ENCODE measurements around the gene TERF2IP.

TERF2IP gene

DNA sequence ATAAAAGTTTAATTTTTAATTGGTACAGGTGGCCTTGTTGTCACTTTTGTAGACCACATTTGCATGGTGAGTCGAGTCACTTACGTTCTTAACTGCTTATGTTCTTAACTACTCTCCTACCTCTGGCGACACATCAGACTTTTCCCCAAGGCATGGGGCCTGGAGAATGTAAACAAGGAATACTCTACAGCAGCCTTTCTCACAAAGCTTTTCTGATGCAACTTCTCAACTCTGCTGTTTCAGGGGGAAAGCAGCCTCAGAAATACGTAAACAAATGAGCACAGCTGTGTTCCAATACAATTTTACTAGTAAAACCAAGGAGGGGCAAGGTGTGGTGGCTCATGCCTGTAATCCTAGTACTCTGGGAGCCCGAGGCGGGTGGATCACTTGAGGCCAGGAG, 7.0 kb upstream of the TERF2IP start:
- DNase-seq, result no peak

DNA sequence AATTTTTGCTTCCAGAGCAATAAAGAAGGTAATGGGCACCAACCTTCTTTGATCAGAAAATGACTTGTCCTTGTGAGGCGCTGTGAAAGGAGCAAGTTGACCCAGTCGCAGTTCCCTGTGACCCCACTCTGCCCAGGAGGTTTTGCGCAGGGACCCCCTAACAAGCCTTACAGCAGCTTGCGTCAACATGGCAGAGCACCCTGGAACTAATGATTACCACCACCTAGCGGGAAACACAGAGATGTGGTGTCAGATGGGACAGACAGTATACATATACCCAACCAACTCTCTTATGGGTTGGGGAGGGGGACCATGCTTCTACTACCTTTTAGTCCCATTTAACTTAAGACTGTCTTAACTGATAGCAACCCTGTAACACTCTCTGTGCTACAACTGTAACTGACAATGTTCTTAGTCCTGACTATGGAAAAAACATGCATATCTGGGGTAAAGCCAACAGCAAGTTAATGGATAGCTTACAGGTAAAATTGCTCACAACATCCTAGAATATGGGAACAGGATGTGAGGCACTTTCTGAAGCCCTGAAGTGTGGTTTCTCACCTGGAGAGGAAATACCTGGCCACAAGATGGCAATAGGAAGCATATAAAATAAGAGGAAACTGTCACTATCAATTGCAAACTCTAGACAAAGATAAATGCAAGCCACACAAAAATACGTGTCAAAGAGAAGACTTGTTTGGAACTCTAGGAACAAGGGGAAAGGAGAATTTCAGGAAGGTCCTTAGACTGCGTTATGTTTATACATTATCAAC, 3.1 kb upstream of the TERF2IP start:
- DNase-seq, result no peak

- DNase-seq, result no peak
These were observed 471 bp upstream of the TERF2IP start for GRCh38 chr16:75647112-75647491.

GRCh38 chr16:75648265-75649076, 898 bp downstream of the TERF2IP start:
- peak; percentile 55 for DNase-seq

DNA sequence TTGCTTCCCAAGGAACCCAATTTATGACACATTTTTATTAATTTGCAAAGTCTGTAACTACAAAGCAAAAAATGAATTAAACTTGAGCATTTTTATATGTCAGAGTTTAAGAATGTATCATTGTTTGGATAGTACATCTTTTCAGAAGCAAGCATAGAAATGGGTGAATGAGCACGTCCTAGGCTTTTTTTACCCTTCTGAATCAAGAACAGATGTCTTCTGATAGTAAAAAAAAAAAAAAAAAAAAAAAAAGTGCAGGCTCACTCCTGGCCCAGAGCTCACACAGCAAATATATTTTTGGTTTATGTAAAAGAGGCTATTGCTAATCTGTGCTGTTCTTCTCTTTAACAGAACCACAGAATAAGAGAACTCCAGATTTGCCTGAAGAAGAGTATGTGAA, 6.3 kb downstream of the TERF2IP start:
- no peak for DNase-seq

- DNase-seq, result no peak
These were observed 10.6 kb downstream of the TERF2IP start for GRCh38 chr16:75658175-75658574.

DNA sequence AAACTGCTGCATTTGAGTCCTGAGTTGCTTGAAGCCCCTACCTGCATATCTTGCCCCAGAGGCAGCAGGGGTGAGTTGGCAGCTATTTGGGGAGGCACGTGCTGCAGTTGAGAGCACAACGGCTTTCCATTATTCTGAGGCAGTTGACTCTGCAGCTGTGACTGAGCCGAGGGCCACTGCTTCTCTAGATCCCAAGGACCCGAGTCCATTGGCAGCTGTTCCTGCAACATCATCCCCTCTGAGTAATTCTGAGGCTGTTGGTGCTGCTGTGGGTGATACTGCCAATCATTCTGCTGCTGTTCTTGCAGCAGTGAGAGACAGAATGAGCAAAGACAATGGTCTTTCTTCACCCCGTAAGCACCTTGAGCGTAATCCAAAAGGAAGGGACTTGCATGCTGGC, 12.7 kb downstream of the TERF2IP start:
- no peak for DNase-seq

- no peak for DNase-seq
These were observed 13.2 kb downstream of the TERF2IP start for GRCh38 chr16:75660726-75661302.

DNA sequence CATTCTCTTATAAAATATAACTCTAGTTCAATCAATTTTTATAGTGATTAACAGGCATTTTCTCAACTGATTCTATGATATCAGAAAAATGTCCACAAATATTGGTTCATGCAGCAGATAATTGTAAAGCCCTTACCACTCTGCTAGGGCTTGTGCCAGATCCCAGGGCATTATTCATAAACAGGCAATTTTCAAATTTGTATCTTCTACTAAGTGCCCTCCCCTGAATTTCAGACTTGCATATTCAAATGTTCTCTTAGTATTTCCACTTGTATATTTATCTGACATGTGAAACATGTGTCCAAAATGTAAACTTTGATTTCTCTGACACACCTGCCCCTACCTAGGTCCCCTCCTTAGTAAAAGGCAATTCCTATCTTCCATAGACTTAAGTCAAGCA, 19.9 kb downstream of the TERF2IP start:
- no peak for DNase-seq

DNA sequence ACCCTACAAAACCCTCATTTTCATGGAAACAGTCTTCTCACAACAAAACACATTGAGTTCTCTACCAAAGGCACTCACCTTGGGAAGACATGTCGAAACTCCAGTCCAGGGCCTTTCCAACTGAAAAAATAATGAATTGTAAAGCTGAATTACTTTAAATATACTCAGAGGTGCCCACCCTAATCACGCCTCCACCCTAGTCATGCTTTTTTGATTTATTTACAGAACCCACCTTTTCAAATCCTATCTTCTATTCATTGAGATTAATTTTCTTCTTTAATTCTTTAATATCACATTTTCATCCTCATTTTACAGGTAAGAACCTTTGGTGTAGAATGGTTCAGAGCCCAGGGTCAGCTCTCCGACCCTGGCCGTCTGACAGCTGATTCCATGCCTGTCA, 29.3 kb downstream of the TERF2IP start, which contains the start of gene CPHXL2:
TSS of gene CPHXL2 (minus strand) at position 101 of the 400 bp plus-strand sequence. CDS start at position 91, 10 bp downstream.
- no peak for DNase-seq

DNA sequence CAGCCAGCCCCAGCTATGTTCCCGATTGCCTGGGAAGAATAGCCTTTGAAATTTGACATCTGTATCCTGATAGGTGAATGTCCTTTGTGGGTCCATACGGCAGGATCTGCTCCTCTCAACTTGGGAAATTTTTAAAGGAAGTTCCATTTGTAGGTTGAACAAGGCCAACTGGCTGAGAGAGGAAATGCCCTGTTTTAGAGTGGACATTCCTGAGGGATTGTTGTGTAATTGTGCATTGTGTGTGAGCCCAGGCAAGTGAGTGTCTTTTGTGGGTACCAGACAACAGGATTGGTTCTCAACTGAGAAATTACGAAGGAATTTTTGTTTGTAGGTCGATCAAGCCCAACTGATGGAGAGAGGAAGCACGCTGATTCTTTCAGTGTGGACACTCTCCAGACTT, 31.8 kb downstream of the TERF2IP start:
- no peak for DNase-seq

DNA sequence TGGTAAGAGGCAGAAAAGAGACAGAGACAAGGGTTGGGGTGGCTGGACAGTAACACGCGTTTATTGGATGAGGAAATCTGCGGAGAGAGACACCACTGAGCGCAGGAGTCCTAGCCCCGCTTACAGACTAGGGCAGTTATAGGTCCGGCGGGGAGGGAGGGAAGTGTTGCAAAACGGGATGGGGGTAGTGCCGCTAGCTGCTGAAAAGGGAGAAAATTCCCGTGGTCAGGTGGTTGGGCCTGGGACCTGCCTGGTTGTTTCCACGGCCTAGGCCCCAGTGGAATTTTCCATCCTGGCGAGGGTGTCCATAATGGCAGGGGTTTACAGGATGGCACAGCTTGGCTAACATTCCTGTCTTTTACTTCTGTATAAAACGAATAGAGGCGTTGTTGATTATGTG, 34.7 kb downstream of the TERF2IP start:
- no peak for DNase-seq

- DNase-seq, result no peak
These were observed 39.8 kb downstream of the TERF2IP start for GRCh38 chr16:75687361-75687760.

DNA sequence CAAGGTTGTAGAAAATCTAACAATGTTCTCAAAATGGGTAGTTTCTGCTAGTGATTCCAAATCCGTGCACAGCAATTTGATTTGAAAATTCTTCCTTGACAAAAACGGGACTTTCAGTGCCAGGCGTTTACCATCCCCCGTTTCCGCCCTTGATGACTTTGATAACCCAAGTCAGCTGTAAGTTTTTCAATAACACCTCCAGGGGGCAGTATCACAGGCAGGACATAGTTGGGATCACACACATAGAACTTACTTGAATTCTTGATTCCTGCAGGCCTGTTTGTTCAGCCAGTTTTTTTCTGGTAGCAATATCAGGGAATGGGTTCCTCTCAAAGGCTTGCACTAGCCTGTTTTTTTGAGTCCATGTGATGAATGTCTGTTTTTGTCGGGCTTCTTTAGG, 48.1 kb downstream of the TERF2IP start:
- no peak for DNase-seq

GRCh38 chr16:75697571-75697970, 50.0 kb downstream of the TERF2IP start:
- DNase-seq, result no peak

GRCh38 chr16:75701361-75701760, 53.8 kb downstream of the TERF2IP start, which contains the start of gene DUXB:
TSS of gene DUXB (minus strand) at chr16:75701461. CDS start at chr16:75701418, 43 bp downstream.
- no peak for DNase-seq

GRCh38 chr16:75702242-75702641, 54.7 kb downstream of the TERF2IP start:
- DNase-seq, result no peak

DNA sequence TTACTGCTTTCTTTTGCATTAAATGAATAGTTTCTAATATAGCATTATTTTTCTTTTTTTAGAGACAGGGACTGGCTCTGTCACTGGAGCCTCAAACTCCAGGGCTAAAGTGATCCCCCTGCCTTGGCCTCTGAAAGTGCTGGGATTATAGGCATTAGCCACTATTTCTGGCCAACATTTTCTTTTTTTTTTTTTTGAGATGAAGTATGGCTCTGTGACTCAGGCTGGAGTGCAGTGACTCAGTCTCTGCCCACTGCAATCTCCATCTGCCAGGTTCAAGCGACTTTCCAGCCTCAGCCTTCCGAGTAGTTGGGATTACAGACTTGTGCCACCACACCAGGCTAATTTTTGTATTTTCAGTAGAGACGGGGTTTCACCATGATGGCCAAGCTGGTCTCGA, 55.7 kb downstream of the TERF2IP start:
- DNase-seq, result no peak
